ENCODE data around the gene HTR3D. TPM values are rescaled to one million over a fixed set of nuclear protein-coding genes. Genes with fewer than 3 reads are reported as not detected.

Gene HTR3D
- total and polyA plus RNA-seq, 9 of the 15 experiments (the other 6 are each of a cell fraction or from before 2014, with no cell fraction given): not detected

GRCh38 chr3:183988216-183988790 is 43.2 kb upstream of the HTR3D start (continued):
- TF ChIP-seq PBX2 (CRISPR knock-in tag; IDR thresholded peaks at IDR 0.05; ENCODE audit: low read depth): no peak
- peak; percentile 27; the same call in 1 of the 2 replicates for TF ChIP-seq PBX2 (tag; conservative IDR thresholded peaks at IDR 0.05; ENCODE audit: low read depth)
- TF ChIP-seq MXI1 (IDR thresholded peaks at IDR 0.05; ENCODE audit: low read depth, low read length): no peak
- TF ChIP-seq VEZF1 (CRISPR knock-in tag; IDR thresholded peaks at IDR 0.05): peak; percentile 73
- TF ChIP-seq HNRNPK (IDR thresholded peaks at IDR 0.05; ENCODE audit: low read depth, low read length, poor library complexity, severe bottlenecking): no peak
- TF ChIP-seq PKNOX1 (IDR thresholded peaks at IDR 0.05): peak; percentile 28; the same call in 1 of the 2 replicates
- no peak; the same call in 1 of the 2 replicates for TF ChIP-seq ZNF589 (CRISPR knock-in tag; IDR thresholded peaks at IDR 0.05; ENCODE audit: low read depth)
- no peak for TF ChIP-seq ZNF511 (CRISPR knock-in tag; IDR thresholded peaks at IDR 0.05)
- TF ChIP-seq MCM3 (IDR thresholded peaks at IDR 0.05): no peak
- TF ChIP-seq PTTG1 (tag; IDR thresholded peaks at IDR 0.05; ENCODE audit: low read depth): no peak
- no peak for TF ChIP-seq ZNF57 (CRISPR knock-in tag; IDR thresholded peaks at IDR 0.05)
- TF ChIP-seq ZNF318 (IDR thresholded peaks at IDR 0.05; ENCODE audit: borderline replicate concordance in 1 of 2, low read depth in 1 of 2): no peak
